GM04503 (cell line): ENCODE data around the gene KRT3.
"Not testable (repeated sequence)": the region's sequence is repeated elsewhere in the genome, so short reads cannot be mapped to it uniquely, and the experiment has no call there.

ENCODE experiments used
- DNase-seq: peaks from one replicate; pipeline ENCODE4 v3.0.0-alpha.2; 2012; ENCODE audit warnings: low read depth

KRT3 gene

DNA sequence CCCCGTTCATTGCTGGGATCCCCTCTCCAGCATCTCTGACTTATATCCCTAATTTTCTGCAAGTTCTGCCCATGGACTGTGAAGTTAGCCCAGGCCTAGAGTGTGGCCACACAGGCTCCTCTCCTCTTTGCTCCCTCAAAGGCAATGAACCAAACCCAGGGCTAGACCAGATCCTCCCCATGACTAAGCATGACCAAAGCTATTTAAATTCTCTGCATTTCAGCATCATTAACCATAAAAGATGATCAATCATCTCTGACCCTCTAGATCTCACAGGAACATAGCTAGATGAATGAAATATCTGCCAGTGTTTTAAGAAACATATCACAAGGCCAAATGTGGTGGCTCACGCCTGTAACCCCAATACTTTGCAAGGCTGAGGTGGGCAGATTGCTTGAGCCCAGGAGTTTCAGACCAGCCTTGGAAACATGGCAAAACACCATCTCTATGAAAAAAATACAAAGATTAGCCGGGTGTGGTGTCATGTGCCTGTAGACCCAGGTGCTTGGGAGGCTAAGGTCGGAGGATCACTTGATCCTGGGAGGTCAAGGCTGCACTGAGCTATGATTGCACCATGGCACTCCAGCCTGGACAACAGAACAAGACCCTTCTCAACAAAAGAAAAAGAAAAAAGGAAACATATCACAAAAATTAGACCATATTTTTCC is 2.2 kb upstream of the KRT3 start:
- peak; percentile 44 for DNase-seq

DNA sequence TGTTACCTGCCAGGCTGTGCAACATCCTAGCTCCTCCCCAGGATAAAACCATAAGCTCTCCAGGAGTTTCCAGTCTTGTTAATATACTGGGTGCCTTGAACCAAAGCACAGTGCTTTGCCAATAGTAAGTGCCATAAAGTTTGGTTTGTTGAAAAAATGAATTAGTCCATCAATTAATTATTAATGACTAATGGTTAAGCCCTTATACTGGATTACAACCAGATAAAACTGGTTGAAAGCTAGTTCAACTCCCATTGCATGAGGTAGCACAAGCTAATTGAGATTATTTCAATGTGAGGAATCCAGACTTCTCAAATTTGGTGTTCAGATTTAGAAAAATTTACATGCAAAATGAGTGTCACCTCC is 1.6 kb upstream of the KRT3 start:
- no peak for DNase-seq

DNA sequence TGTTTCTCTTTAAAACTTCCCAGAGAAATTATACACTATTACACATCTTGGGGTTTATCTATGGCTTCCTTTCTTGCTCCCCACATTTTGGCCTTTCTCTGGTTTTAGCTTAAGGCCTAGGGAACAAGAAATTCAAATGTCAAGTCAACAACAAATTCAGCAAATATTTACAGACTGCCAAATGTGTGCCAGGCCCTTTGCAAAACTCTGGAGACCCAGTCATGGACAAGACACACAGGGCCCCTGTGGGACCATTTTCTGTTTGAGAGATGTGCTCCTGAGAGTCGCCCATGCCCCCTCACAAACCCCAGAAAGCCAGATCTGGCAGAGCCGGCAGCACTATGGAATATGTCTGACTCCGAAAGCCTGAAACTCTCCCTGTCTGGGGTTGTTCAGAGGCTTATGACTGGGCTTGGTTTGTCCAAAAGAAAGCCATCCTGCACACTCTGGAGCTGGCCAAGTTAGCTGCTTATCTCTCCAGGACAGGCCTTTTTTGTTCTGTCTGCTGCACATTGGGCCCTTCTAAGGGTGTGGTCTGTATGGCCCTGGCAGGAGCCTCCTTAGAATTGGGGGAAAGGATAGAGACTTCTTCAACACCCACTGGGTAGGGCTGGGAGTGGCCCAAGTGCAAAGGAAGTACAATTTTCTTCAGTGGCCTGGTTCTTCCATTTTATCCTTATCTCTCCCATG is 1.1 kb upstream of the KRT3 start:
- DNase-seq, result no peak

DNA sequence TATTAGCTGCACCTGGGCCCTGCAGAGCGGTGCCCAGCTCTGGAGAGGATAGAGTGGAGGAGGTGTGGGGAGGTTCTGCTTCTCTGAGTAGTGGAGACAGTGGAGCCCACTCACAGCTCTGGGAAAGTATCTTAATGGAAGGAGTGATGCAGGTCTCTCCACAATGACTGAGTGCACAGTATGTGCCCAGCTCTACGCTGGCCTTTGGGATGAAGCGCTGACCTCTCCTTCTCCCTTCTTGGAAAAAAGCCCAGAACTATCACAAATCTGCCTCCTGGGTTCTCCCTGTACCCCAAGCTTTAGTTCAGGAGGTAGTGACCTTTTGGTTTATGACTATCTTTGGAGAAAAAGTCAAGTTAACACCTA is 495 bp upstream of the KRT3 start:
- DNase-seq, result no peak

DNA sequence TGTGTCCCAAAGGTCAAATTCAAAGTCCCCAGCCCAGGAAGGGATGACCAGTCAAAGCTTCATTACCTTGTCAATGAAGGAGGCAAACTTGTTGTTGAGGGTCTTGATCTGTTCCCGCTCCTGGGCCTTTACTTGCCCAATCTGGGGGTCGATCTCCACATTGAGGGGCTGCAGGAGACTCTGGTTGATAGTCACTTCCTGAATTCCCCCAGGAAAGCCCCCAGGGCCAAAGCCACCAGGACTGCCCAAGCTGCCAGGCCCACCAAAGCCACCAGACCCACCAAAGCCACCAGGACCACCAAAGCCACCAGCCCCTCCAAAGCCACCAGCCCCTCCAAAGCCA is 614 bp downstream of the KRT3 start:
- DNase-seq, result not testable (repeated sequence)

DNA sequence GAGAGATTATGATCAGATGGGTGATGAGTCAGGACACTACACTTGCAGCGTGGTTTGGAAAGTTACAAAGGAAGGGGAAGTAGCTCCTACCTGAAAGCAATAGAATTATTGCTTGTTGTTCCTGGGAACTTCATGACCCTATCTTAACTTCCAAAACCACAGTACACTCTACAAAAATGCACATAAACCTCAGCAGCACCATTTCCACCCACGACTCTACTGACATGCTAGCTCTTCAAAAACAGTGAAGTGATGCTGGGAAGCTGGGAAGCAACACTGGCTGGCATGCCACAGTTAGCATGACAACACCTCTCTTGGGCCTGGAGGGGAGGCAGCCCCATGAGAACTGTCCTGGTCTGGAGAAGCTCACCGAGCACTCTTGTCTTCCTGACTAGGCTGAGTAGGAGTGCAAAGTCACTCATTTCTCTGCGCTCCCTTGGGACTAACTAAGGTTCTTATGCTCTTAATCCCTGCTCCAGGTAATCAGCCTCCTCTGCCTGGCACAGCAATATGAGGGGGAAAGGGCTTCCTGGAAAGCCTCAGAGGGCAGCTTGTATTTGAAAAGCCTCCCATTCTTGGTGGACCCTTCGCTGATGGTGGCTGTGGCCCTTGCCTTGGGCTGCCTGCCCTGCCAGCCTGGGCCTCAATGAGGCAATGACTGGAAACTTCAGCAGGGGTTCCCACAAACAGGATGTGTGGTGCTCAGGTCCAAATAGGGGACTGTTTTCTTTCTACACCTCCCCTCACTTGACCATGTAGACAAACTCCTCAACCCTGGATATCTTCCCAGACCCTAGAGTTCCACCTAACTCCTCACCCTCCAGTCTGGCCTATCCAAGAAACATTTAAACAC is 1.2 kb downstream of the KRT3 start:
- peak; percentile 21 for DNase-seq

DNA sequence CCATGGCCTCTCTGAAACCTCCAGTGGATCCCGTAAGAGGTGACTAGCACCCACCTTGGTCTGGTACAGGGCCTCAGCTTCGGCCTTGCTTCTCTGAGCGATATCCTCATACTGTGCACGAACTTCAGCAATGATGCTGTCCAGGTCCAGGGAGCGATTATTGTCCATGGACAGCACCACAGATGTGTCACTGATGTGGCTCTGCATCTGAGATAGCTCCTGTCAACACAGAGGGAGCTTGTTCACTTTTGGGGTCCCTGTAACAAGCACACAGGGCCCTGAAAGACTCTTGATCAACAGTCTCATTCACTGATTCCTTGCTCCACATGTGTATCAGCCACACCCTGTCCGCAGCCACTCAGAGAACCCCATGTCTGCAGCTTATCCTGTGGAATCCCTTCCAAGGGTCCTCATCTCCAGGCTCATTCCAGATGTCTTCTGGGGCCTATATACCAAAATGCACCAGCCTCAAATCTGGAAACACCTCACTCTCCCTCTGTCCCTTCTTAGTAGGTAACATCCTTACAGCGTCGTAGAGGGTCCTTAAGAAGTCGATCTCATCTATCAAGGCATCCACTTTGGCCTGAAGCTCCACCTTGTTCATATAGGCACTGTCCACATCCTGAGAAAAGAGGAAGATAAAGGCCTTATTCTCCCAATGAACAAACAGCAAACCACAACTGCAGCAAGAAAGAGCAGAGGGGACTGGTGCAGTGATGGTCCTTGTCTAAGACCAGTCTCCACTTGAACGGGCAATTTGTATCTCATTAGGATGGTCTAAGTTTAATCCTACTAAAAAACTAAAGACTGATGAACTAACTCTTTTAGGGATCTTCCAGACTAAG is 3.5 kb downstream of the KRT3 start:
- DNase-seq, result no peak

DNA sequence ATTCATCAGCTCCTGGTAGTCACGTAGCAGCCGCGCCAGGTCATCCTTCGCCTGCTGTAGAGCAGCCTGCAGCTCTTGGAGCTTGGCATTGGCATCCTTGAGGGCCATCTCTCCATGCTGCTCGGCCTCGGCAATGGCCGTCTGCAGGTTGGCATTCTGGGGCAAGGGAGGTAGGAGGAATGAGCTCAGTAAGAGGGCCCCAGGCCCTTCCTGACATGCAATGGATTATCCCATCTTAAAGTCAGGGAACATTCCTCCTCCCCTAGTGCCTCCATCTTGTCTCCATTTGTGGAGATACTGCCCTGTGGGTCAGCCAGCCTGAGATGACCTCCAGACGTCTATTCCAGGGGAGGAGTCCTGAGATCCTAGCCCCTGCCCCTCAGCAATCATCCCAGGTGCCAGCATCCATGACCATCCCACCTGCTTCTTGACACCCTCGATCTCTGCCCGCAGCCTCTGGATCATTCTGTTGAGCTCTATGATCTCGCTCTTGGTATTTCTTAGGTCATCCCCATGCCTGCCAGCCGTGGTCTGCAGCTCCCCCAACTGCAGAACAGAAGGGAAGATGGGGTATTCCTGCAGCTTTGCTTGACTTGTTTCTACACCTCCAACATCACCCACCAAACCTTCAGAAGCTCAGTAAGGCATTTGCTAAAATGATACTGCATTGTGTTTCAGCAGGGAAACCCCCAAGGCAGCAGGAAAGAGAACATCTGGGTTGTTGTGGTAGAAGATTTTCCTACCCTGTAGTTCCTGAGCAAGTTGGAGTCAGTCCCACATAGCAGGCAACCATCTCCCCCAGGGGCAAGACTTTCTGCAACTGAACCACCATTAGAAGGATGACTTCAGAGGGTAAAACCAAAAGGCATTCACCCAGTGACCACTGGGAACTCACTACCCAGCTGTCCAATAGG is 4.4 kb downstream of the KRT3 start:
- DNase-seq, result no peak

DNA sequence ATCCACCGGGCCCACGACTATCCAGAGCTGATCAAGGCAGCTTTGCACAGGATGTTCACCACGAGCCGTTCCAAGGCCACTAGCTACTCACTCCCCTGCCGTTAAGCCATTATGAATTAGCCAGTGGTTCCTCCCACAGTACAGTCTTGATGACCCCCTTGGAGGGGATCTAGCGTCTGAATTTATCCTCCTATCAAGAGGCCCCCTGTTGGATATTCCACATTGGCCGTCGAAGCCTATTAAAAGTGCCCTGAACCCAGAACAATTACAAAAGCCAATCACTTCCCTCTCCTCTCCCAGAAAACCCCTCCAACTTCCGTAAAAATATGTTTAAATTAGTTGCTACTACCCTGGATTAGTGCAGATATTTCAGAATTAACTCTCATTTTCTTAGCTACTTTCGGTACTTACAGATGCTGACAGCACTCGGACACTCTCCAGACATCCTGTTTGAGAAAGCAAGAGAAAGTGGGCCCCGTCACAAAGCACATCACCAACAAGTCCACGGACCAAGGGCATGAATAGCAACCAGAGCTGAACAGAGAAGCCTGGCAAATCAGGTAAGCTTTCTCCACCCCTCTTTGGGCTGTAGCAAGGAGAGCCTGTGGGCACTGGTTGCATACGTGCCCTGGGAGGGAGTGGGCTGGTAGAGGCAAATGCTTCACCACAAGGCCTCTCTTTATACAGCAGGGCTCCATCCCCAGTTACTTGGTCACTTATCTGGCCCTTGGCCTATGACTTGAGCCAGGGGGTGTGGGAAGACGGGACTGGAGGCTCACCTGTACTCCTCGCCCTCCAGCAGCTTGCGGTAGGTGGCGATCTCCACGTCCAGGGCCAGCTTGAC is 5.3 kb downstream of the KRT3 start:
- no peak for DNase-seq

DNA sequence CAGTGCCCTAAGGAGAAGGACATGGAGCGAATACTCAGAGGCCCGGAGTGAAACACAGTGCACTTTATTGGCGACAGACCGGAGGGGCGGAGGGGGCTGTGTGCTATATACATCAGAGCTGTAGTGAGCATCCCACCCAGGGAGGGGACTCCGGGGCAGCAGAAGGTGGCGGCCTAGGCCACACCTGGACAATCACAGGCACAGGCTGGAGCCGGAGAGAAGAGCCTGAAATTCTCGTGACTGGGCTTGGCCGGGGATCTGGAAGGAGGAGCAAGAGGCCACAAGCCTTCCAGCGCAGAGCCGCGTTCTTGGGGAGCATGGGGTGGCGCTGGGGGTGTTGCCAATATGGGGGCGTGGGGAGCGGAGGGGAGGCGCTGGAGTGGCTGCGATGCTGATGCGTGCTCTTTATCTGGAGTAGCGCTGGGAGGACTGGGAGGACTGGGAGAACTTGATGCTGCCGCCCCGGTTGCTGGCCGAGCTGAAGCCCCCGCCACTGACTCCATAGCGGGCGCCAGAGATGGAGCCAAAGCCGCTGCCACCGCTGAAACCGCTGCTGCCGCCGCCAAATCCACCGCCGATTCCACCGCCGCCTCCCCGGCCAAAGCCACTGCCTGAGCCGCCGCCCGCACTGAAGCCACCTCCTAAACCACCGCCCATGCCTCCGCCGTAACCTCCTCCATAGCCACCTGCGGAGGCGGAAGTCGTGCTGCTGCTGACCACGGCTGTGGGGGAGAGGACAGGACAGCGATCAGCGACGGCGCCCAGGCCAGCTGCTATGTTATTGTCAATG is 6.1 kb downstream of the KRT3 start:
- DNase-seq, result no peak

DNA sequence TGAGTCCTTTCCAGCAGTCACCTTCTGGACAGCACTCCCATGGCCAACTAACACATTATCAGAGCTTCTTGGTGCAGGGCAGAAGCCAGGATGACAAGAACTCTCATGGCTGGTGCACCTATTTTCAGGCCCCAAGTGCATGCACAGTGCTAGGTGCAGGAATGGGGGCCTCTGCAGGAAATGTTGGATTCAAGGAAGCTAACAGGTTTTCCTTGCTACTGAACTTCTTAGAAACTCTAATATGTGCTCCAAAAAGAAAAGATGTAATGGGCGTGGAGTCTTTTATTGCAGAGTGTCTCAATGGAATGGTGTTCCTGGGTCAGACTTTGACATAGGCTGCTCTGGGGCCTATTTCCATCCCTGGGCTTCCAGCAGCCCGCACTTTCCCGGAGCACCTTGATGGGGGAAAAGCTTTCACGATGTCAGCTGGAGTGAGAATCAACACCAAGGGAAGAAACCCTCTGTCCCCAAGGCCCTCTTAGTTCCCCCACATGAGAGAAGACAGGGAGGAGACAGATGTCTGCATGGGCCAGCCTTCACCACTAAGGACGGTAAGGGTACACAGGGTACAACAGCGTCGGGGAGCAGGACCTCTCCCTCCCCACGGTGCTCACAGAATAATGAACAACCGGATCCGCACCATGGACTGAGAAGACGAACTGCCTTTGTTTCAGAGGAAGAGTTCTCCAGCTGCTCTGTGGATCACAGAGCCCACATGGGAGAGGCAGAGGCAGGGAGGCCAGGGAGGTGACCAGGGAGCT is 6.9 kb downstream of the KRT3 start:
- no peak for DNase-seq

DNA sequence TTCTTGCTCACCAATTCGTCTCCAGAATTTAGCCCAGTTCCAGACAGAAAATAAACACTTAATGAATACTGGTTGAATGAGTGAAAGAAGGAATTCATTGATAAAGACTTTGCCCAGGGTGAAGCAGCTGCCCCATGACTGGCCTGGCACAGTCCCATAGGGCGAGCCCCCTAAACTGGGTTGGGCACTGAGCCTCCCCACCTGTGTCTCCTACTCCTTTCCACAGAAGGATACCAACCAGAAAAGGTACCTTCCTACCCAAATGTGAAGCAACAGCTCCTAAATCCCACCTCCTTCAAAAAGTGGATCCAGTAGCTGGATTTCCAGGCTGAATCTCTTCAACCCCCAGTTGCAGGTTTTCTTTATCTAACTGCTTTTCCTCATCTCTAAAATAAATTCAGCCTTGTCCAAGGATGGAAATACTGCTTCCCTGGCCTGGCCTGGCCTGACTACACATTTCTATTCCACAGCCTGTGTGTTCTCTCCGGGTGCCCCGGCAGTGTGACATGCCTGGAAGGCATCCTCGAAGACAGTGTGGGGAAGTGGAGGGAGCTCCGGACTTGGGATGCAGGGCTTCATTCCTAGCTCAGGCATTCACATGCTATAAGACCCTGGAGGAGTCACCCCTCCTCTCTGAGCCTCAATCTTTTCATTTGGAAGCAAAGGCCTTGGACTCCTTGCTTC is 7.6 kb downstream of the KRT3 start:
- DNase-seq, result no peak

DNA sequence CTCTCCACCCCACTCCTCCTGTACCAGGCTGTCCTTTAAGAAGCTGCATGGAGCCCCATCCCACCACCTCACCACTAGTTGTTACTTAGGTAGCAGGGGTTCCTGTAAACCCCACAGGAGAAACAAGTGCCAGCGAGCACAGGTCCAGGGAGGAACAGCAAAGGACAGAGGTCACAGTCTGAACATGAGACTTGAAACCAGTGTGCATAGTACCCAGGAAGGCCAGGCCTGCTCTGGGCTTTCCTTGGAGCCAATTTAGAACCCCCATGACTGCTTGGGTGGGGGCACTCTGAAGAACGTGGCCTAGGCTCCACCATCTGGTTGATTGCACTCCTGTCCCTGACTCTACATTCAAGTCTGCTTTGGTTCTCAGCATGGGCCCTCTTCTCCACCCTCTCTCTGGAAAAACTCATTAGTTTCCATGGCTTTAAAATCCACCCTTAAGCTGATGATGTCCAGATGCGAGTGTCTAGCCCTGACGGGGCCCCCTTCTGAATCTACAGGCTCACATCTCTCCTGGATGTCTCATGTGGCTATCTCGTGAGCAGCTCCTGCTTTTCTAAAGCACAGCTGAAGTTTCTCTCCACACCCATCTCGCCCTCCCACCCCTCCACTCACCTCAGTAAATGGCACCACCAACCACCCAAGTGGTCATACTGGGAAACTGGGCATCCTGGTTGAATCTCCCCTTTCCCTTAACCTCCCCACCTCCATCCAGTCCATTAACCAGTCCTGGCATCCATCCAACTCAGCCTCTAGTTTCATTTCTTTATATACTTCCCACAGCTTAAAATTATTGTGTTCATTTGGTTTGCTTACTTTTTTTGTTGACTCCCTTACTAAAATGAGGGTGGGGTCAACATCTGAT is 8.4 kb downstream of the KRT3 start:
- no peak for DNase-seq

DNA sequence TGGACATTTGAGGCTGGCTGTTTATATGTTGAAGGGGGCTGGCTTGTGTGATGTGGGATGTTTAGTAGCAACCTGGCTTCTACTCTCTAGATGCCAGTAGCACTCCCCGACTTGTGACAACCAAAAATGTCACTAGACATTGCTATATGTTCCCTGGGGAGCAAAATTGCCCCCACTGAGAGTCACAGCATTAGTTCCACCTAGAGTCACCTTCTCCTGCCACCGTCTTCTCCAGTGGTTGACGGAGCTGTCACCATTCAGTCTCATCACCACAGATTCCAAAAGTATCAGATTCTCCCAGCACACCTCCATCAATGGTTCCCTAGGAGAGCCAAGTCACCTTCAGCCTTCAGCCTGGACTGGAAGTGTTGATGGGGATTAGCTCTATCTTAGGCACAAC is 11.0 kb downstream of the KRT3 start:
- no peak for DNase-seq

DNA sequence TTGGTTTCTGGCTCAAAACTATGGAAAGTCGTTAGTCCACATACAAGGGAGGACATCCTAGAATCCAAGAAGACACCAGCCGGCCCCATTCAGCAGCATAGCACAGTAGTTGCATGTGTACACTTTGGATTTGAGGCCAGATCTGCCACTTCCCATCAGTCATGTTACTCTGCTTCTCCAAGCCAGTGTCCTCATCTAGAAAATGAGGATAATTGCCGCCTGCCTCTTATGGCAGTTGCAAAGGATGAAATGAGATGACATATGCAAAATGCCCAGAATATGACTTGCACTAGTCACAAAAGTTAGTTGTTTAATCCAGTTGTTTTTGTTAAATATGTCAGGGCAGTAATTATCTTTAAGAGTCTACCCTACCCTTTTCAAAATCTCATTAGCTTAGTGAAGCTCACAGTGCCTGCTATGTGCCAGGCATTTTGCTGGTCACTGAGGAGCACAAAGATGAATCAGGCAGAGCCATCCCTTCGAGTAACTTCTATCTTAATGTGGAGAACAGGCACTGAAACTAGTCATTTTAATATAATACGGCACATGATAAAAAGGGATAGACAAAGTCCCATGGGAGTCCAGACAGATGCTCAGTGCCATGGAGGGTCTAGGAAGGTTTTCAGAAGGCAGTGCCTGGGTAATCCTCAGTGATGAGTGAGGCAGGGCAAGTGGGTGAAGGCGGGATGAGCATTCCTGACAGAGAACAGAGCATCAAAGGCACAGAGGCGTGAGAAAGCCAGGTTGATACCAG is 12.2 kb downstream of the KRT3 start:
- no peak for DNase-seq

DNA sequence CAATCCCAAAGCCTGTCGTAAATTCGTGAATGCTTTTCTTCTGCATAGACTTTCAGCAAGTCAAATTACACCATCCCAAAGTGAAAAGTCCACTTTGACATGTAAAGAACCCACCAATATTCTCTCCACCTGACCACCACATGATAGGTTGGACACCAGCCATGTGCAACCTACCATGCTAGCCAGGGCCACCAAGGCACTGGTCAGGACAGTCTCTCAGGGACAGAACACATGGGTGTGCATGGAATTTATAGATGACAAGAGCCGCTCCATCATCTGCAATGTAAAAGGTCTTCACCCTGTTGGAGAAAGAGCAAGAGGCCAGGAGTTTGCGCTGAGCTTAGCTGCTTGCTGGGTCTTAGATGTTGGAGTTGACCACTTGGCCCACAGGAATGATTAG is 13.4 kb downstream of the KRT3 start:
- no peak for DNase-seq
